Activated CD8-positive, alpha-beta memory T cell treated with anti-CD3 and anti-CD28 coated beads, Interleukin-2, amount 10 ng/mL, durations not matched to agents 7 days and 5 days (primary cell): ENCODE data around the gene ADCY6. TPM values are rescaled to one million over a fixed set of nuclear protein-coding genes. Genes with fewer than 3 reads are reported as not detected.

Source experiments
- ATAC-seq: fragments of 150-1000 bp; cut with Tn5 transposase; one replicate; pipeline ENCODE4 v1.10.0; 2021; ENCODE audit warnings: moderate library complexity
- CTCF ChIA-PET: fragments of 350-600 bp; sonication (Branson Sonifier 250); formaldehyde crosslinking; loops from one replicate; lab custom pipeline; 2021; ENCODE audit warnings: antibody characterized with exemption; lab: Charles Lee
- DNase-seq: peaks from one replicate; pipeline ENCODE4 v3.0.0-alpha.2; 2020
- H3K27ac Mint-ChIP-seq: one replicate; pipeline ENCODE4 v1.8.0; 2021; ENCODE audit warnings: mild to moderate bottlenecking, mixed read lengths
- H3K27me3 Mint-ChIP-seq: one replicate; pipeline ENCODE4 v1.8.0; 2021; ENCODE audit warnings: mixed read lengths
- H3K36me3 Mint-ChIP-seq: one replicate; pipeline ENCODE4 v1.8.0; 2021; ENCODE audit warnings: mild to moderate bottlenecking, mixed read lengths
- H3K4me1 Mint-ChIP-seq: one replicate; pipeline ENCODE4 v1.8.0; 2021; ENCODE audit warnings: mixed read lengths
- H3K4me3 Mint-ChIP-seq: one replicate; pipeline ENCODE4 v1.8.0; 2021; ENCODE audit warnings: mild to moderate bottlenecking, moderate library complexity, mixed read lengths
- H3K9me3 Mint-ChIP-seq: one replicate; pipeline ENCODE4 v1.8.0; 2022; ENCODE audit warnings: low read depth, mixed read lengths
- total RNA-seq, 2 experiments: library from RNA; stranded (reverse); gene quantifications; one replicate each; pipeline ENCODE4 v1.2.3, GENCODE V29; 2021

ADCY6 gene
- total RNA-seq, 2 experiments from 2014 or later: 0.15 to 0.42 TPM

DNA sequence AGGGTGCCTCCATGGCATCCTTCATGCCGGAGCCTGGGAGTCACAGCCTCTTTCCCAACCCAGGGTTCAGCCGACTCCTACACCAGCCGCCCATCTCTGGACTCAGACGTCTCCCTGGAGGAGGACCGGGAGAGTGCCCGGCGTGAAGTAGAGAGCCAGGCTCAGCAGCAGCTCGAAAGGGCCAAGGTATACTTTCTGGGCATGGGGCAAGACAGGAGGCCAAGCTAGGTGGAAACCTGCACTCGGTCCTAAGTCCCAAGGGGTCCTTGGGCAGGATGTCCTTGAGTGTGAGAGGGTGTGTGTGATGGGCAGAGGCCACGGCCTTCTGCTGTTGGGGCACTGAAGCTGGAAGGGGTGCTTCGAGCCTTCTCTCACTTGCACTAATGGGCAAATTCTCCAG, 34.4 kb upstream of the ADCY6 start:
- no peak overlapping the region for H3K27ac Mint-ChIP-seq
- no peaks in the 10 kb centered on the region for H3K36me3 Mint-ChIP-seq
- peaks cover 16% of the 10 kb centered on the region for H3K27me3 Mint-ChIP-seq
- H3K4me1 Mint-ChIP-seq: peaks cover 15% of the 10 kb centered on the region
- ATAC-seq (no peak), DNase-seq (no peak)
- H3K9me3 Mint-ChIP-seq: no peaks in the 10 kb centered on the region
- H3K4me3 Mint-ChIP-seq: no peak overlapping the region
- CTCF ChIA-PET: interaction anchor here (1.0 to 3.4 kb wide), 6 partner anchors 9 to 81 kb away, joined by 3 to 22 read pairs (median 4); a partner anchor contains a TSS

DNA sequence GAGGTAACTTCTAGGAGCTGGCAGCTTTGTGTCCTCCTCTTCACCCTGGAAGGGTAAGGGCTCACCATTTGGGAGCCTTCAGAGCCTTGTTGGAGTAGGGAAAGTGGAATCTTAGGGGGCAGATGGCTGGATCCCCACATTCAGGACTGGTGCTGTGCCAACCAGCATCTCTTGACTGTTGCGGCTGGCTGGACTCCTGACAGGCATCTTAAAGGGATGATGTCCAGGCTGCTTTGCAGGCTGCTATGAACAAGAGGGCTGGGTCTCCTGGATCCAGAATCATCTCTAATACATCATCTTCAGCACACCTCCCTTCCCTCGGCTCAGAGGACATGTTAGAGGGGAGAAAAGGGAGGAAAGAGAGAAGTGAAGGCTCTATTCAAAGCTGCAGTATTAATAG, 33.8 kb upstream of the ADCY6 start:
- CTCF ChIA-PET: interaction anchor here (1.4 to 3.4 kb wide), 2 partner anchors 8 to 28 kb away, joined by 5 to 22 read pairs; no protein-coding TSS in a partner anchor
- Mint-ChIP-seq H3K27ac (no peak overlapping the region), H3K4me3 (no peak overlapping the region), H3K27me3 (peaks cover 21% of the 10 kb centered on the region), H3K9me3 (no peaks in the 10 kb centered on the region), H3K36me3 (no peaks in the 10 kb centered on the region), H3K4me1 (peaks cover 18% of the 10 kb centered on the region)
- DNase-seq: no peak
- no peak for ATAC-seq

DNA sequence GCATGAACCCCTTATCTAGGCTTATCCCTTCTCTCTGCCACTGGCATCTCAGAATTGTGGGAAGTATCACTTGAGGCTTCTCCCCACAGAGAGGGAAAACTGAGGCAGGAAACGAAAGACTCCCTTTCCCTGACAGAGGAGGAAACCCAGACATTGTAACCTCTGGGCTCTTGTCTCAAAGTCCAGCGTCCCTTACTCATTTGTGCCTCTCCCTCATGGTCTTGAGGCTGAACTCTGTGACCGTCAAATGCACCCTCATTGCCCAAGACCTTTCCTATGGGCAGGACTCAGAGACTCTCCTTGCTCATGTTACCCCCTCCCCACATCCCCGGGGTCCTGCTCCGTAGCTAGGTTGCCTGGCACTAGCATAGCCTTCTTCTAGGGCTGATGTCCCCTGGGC, 33.2 kb upstream of the ADCY6 start:
- ATAC-seq: no peak
- CTCF ChIA-PET: interaction anchor here (1.1 kb wide), 1 partner anchor 69 kb away, joined by 4 read pairs; no protein-coding TSS in a partner anchor
- Mint-ChIP-seq H3K4me1 (peaks cover 24% of the 10 kb centered on the region), H3K27me3 (peaks cover 26% of the 10 kb centered on the region), H3K27ac (no peak overlapping the region), H3K4me3 (no peak overlapping the region), H3K36me3 (no peaks in the 10 kb centered on the region), H3K9me3 (no peaks in the 10 kb centered on the region)
- DNase-seq: no peak

DNA sequence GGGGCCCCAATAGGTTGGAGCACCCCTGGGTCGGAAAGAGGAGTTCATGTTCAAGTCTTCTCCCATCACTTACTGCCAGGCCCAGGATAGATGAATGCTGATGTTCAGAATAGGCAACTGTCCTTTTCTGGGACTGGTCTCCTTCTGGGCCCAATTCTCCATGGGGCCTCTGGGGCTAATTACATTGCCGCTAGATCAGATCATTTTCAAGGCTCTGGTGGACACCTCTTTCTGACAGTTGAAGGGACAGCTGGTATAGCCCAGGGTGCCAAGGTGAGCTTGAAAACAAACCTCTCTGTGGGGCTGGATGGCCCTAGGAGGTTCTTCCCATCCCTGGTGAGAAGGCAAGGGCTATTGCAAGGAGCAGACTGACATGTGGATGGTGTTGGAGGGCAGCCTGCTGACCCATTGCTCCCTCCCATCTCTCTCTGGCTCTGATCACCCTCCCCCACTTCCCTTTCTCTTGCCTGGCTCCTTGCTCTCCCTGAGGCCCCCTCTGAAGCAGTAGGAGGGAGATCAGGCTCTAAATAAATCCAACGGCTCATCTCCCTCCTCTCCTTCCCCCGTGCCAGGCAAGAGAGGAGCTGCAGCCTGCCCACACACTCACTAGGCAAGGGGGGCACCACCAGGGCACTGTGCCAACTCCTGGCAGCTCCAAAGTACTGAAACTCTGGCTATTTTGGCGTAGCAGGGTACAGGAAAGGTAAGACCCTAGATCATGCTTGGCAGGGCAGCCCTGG, 31.3 kb upstream of the ADCY6 start:
- Mint-ChIP-seq H3K36me3 (no peaks in the 10 kb centered on the region), H3K4me3 (no peak overlapping the region), H3K27ac (no peak overlapping the region)

DNA sequence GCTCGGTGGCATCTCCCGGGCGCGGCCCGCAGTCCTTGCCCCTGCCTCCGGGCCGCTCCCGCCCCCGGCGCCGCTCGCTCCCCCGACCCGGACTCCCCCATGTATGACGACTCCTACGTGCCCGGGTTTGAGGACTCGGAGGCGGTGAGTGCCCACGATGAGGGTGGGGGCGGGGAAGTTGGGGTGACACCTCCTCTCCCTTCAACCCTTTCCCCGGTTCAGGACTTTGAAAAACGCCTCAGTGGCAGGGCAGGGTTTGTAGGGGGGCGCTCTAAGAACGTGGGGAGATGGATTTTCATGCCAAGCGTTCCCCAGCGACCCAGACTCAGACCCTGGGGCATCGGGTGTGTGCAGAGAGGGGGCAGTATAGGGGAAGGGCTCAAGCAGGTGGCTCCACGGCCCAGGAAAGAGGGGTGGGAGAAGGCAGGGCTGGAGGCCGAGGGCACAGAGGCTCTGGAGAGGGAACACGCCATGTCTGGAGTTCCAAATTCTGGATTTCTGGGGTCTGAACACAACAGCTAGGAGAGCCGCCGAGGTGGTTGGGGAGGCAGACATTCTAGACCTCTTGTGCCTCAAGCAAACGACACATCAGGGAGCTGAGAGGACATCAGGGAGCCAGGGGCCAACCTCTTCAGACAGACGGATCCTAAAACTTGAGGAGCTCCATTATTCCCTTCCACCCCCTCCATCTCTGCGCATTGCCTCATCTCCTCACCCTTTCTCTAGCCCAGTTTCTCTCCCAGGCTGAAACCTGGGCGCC, 30.1 kb upstream of the ADCY6 start:
- Mint-ChIP-seq H3K4me3 (peak overlapping the region; percentile 85), H3K36me3 (no peaks in the 10 kb centered on the region), H3K4me1 (peaks cover 31% of the 10 kb centered on the region), H3K27ac (no peak overlapping the region), H3K9me3 (no peaks in the 10 kb centered on the region), H3K27me3 (peaks cover 37% of the 10 kb centered on the region)
- ATAC-seq (no peak), DNase-seq (peak; percentile 50)
- CTCF ChIA-PET: interaction anchor here (0.9 to 5.7 kb wide), 6 partner anchors 22 to 159 kb away, joined by 3 to 42 read pairs (median 4); partner anchors contain the start of gene WNT1

More for the DNA sequence above, 31.3 kb upstream of the ADCY6 start:
- Mint-ChIP-seq H3K4me1 (peaks cover 35% of the 10 kb centered on the region), H3K9me3 (no peaks in the 10 kb centered on the region), H3K27me3 (peaks cover 37% of the 10 kb centered on the region)
- DNase-seq (no peak), ATAC-seq (no peak)
- CTCF ChIA-PET: interaction anchor here (0.9 to 1.4 kb wide), 4 partner anchors 23 to 158 kb away, joined by 3 to 5 read pairs (median 3); partner anchors contain the start of gene WNT1

DNA sequence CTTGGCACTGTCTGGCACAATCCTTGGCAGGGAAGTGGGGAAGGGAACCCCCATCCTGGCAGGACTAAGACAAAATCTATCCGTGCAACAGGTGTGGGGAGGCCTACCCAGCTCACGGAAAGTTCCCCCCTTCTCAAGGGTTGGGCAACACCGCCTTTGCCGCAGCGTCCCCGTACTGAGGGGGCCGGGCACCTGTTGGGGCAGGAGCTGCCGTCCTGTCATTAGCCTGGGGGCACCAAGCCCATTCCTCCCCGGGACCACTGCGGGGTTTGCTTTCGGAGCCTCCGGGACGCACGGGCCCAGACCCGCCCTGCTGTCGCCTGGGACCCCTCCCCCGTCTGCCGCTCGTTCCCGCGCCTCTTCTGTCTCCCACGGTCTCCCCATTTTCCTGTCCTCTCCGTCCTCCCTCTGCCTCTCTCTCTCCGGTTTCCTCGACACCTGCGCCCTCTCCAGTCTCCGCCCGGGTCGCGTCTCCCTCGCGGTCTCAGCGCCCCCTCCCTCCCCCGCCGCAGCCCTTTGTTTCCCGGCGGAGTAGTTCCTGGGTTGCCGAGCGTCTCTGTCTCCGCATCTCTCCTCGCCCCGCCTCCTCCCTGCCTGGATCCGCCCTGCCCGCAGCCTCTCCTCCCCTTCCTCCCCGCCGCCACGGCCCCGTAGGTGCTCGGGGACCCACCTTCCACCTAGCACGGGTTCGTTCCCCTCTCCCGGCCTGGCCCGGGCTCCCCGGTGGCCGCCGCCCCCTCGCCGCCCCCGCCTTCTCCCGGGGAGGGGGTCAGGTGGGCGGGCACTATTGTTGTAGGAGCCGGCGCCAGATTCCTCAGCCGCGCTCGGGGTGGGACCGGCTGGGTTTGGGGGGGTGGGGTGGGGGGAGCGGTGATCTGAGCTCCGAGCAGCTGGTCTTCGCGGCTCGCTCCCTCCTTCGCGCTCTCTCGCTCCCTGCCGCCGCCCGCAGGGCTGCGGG, 29.3 kb upstream of the ADCY6 start, which contains the start of gene CACNB3:
CACNB3 (plus strand) TSS at position 624 of the 958 bp plus-strand sequence. CDS start 434 bp downstream, outside the sequence.
- peak; percentile 85 for DNase-seq
- CTCF ChIA-PET: interaction anchor here (0.8 to 6.5 kb wide), 6 partner anchors 10 to 84 kb away, joined by 3 to 55 read pairs (median 18); partner anchors contain the start of gene DDX23
- peak within 1 kb of the TSS; percentile 85 for H3K4me3 Mint-ChIP-seq
- peaks cover 37% of the 10 kb centered on the region for H3K27me3 Mint-ChIP-seq
- H3K9me3 Mint-ChIP-seq: no peaks in the 10 kb centered on the region
- peaks cover 32% of the 10 kb centered on the region for H3K4me1 Mint-ChIP-seq
- no peak within 1 kb of the TSS for H3K27ac Mint-ChIP-seq
- ATAC-seq: peak; percentile 69
- no peaks in the 10 kb centered on the region for H3K36me3 Mint-ChIP-seq

DNA sequence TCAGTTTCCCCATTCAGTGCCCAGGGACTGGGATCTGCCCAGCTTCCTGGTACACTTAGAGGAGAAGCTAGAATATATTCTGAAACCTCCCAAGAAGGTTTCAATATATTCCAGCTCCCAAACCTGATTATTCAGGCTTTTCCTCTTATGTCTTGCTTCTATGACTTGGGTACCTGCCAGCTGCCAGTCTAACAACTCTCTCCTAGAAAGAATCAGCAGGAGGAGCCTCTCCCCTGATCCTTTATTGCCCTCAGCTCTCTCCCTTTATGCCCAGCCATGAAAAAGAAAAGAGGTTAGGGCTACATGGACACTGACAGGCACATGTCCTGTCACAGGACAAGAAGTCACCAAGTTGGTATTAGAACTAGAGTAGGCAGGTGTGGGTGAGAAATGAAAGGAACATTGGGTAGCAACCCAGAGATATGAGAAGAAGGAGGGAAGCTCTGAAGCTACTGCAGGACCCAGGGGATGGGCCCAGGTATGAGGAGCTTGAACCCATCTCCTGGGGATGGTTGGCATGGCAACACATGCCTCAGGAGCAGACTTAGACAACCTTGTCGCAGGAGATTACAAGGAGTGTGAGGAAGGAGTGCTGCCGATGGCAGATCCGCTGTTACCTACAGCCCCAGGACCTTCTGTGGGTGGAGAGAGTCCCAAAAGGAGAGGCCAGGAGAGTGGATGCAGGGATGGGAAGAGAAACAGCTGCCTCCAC, 27.4 kb upstream of the ADCY6 start:
- H3K4me1 Mint-ChIP-seq: peaks cover 32% of the 10 kb centered on the region
- no peaks in the 10 kb centered on the region for H3K9me3 Mint-ChIP-seq
- DNase-seq (no peak), ATAC-seq (no peak)
- CTCF ChIA-PET: interaction anchor here (0.8 to 6.5 kb wide), 12 partner anchors 11 to 272 kb away, joined by 3 to 55 read pairs (median 5); partner anchors contain the start of gene DDX23
- no peak overlapping the region for H3K27ac Mint-ChIP-seq
- H3K27me3 Mint-ChIP-seq: peaks cover 30% of the 10 kb centered on the region
- peak overlapping the region; percentile 96 for H3K4me3 Mint-ChIP-seq
- no peaks in the 10 kb centered on the region for H3K36me3 Mint-ChIP-seq

DNA sequence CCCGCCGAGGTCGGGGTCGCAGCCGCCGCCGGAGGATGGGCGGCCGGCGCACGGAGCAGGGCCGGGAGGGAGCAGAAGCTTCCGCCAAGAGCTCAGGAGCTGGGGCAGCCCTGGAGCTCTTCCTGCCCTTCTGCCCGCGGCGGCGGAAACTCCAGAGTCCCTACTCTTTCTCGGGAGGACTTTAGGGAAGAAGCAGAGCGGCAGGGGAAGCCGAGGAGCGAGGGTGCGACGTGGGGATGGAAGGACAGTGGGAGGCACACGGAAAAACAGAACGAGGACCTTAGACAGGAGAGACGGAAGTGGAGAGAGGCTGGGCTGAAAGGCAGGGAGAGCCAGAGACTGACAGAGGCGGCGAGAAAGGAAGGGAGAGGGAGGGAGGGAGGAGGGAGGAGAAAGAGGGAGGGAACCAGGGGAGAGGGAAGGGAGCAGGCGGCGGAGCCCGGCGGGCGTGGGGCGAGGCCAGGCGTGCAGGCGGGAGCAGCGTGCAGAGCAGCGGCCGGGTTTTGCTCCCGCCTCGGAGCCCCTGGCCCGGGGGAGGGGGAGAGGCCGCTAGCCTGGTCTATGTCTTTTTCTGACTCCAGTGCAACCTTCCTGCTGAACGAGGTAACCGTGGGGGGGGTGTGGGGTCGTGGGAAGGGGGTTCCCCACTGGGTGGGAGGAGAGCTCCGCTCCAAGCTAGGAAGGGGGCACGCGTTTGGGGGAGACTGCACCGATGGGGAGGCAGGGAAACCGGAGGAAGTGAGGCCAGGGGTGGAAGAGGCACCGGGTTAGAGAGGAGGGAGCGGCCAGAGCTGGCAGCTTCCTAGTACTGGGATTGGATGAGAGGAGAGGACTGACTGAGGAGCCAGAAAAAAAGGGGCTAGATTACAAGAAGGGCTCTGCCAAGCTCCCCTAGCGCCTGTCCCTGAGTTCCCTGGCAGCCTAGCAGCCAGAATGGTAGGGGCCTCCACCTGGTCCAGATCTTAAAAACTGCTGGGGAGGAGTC, 26.5 kb upstream of the ADCY6 start:
- Mint-ChIP-seq H3K27ac (peak overlapping the region; percentile 73), H3K27me3 (peaks cover 27% of the 10 kb centered on the region), H3K36me3 (no peaks in the 10 kb centered on the region), H3K4me3 (peak overlapping the region; percentile 96), H3K9me3 (no peaks in the 10 kb centered on the region), H3K4me1 (peaks cover 32% of the 10 kb centered on the region)
- ATAC-seq (peak; percentile 51), DNase-seq (peak; percentile 54)
- CTCF ChIA-PET: interaction anchor here (0.6 to 6.5 kb wide), 51 partner anchors 9 to 526 kb away, joined by 3 to 55 read pairs (median 4); partner anchors contain the start of genes ARF3, DDX23, KANSL2 and RND1

DNA sequence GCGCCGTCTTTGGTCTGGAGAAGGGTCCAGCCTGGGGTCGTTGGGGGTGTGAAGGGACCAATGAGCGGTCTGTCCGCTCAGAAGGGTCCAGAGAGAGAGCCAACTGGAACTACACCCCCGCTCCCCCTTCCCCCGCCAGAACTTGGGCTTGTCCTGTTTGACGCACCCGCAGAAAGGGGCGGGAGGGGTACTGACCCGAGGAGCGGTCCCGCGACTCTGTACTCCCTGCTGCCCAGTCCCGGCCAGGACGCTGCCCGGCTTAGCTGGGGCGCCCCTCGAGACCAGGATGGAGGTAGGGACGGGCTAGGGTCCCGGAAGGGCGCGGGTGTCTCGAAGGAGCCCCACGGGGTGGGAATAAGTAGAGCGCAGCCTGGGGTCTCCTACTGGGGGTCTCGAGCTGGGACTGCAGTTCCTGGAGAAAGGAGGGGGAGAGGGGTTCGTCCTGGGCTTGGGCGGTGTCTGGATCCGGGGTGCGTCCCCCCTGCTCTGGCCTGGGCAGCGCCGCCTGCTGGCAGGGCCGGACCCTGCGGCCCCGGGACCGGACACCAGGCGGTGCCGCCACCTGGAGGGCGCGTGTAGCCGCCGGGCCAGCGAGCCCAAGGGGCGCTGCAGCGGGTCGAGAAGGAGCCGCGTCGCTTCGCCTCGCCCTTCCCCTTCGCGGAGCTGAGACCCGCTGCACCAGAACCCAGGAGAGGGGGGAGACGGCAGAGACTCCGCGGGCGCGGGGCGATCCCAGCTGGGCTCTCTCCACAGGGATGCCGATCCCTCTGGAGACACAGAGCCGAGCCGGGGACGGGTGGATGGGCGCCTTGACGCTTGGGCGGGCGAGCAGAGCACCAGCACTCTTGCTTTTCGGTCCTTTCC, 25.6 kb upstream of the ADCY6 start:
- CTCF ChIA-PET: interaction anchor here (0.6 to 6.5 kb wide), 51 partner anchors 10 to 527 kb away, joined by 3 to 55 read pairs (median 4); partner anchors contain the start of genes ARF3, DDX23, KANSL2 and RND1
- no peaks in the 10 kb centered on the region for H3K36me3 Mint-ChIP-seq
- H3K27ac Mint-ChIP-seq: peak overlapping the region; percentile 73
- no peaks in the 10 kb centered on the region for H3K9me3 Mint-ChIP-seq
- H3K27me3 Mint-ChIP-seq: peaks cover 25% of the 10 kb centered on the region
- peak; percentile 83 for ATAC-seq
- H3K4me3 Mint-ChIP-seq: peak overlapping the region; percentile 96
- H3K4me1 Mint-ChIP-seq: peaks cover 32% of the 10 kb centered on the region
- DNase-seq: peak; percentile 88
